ENCODE measurements around the gene SHE.
A peak's percentile ranks its signal among the peaks of the same experiment; 100 is the strongest.
"Not testable (repeated sequence)": the region's sequence is repeated elsewhere in the genome, so short reads cannot be mapped to it uniquely, and the experiment has no call there.

Gene SHE

GRCh38 chr1:154512760-154513159 is 10.5 kb upstream of the SHE start:
- no peak for DNase-seq

DNA sequence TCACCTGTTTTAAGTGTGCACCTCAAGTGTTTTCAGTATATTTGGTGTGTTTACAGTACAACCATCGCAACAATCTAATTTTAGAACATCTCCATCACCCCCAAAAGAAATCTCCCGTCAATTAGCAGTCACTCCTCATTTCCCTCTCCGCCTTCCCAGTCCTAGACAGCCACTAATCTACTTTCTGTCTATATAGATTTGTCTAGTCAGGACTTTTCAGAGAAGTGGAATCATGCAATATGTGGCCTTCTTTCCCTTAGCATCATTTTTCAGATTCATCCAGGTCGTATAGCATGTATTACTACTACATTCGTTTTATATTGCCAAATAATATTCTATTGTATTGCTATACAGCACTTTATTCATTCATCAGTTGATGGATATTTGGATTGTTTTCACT is 1.7 kb upstream of the SHE start:
- no peak for DNase-seq

DNA sequence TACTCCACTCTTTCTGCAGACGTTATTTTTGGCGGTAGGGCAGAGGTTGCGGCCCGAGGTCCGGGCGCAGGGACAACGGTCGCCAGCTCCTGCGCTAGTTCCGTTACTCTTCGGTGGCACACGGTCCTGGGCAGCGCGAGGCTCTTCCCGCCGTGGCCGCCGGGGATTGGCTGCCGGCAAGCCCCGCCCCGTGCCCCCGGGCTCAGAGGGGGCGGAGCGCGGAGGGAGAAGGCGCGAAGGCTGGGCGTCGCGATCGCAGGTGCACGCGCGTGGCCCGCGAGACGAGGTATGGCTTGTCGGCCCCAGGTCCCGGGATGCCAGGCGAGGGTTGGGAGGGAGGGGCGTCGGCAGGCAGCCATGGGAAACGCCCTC is 518 bp upstream of the SHE start:
- no peak for DNase-seq

- peak; percentile 21 for DNase-seq
Observed at GRCh38 chr1:154501423-154502065, 668 bp downstream of the SHE start.

DNA sequence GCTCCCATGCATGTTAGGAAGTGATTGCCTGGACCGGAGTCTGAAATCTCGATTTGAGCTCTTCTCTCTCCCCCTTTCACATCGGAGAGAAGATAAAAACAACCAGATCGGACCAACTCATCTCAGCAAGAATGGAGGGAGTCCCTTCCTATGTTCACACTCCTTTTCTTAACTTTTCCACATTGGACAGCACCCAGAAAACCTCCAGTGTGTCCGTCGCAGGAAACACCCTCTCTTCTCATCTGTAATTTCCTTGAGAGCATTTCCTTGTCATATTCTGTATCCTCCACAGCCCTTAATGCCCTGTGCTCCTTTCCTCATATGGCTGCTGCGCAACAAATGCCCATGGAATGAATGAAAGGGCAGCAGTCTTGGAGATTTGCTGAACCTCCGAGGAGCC is 1.7 kb downstream of the SHE start:
- no peak for DNase-seq

- DNase-seq = no peak
Observed at GRCh38 chr1:154499446-154499845, 2.8 kb downstream of the SHE start.

DNA sequence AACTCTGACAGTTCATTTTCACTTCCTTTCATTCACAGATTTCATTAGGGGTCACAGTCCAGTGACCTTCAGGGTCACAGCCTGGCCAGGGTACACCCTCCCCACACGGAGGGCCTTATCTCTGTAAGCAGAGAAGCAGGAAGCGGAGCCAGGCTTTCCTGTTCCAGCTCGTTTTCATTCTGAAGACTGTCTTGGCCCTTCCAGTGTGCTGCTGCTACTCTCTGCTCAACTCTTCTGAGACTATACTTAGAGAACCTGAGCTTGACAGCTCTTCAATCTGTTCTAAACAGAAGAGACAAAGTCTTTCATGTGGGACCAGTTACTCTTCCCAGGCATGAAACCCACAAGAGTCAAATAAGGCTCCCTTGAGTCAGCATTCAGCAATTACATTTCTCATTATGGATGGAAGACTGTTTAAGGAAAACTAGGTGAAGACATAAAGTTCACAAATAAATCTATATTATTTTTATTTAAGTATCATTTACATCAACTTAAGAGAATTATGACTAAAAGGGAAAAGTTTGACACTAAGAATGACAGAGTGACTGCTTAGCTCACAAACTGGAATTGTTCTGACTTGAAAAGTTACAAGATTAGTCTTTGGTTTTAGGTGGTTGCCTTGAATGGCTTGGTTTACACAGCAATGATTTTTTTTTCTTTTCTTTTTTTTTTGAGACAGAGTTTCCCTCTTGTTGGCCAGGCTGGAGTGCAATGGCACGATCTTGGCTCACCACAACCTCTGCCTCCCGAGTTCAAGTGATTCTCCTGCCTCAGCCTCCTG is 5.0 kb downstream of the SHE start:
- no peak for DNase-seq

DNA sequence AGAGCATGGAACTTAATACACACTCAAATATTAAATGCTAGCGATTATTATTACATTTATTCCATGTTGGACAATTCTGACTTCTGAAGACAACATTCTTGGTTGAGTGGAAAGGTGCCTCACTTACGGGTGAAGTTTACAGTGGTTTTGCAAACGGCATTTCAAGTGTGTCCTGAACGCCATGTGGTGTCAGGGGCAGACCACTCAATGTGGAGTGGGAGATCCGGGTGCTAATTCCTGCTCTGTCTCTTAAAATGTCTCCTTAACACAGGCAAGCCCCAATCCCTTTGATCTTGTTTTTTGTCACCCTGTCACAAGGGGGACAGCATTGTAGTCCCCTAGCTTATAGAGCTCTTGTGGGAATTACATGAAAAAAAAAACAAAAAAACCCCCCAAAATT is 5.8 kb downstream of the SHE start:
- DNase-seq = no peak

GRCh38 chr1:154495496-154496273 is 6.5 kb downstream of the SHE start:
- DNase-seq = no peak

DNA sequence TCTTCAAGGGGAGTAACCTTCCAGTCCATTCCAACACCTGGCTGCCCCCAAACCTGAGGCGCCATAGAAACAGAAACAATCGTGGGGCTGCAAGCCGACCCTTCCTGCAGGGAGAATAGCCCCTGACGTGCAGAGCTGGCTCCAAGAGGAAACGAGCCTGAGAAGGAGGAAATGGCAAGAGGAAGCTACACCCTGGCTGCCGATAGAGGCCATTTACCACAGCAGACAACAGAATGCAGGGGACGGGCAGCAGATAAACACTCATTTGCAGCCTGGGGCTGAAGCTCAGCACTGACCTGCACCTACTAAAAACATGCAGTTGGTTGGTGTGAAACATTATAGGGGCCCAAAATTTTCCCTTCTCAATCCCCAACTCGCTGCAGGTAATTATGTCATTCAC is 8.9 kb downstream of the SHE start:
- DNase-seq = no peak

DNA sequence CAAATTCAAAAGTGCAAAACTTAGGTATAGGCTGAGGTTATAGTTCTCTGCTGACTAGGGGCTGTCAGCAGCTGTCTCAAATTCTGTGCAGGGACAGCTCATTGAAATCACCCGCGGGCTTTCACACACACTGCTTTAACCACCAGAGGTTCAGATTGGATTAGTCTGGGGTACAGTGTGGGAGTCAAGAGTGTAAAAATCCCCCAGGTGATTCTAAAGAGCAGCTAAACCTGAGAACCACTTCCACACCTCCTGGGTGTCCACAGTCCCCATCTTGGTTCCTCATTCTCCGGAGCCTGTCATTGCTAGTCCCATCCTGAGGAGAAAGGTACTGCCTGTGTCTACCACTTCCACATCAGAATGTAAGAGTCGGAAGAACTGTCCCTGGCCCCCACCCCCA is 10.1 kb downstream of the SHE start:
- no peak for DNase-seq

DNA sequence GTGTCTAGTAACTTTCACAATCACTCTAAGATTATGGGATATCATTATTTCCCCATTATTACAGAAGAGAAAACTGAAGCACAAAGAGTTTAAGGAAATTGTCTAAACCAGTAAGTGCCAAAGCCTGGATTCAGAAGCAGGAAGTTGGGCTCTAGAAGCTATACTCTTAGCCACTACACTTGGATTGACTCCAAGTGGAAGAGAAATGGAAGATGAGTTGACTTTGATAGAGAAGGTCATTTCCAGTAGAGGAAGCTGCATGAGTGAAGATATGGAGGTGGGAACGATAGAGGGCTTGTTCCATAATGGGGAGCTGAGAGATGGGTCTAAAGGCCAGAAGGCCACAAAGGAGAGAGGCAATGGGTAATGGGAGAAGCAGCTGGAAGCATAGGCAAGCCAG is 11.9 kb downstream of the SHE start:
- no peak for DNase-seq

DNA sequence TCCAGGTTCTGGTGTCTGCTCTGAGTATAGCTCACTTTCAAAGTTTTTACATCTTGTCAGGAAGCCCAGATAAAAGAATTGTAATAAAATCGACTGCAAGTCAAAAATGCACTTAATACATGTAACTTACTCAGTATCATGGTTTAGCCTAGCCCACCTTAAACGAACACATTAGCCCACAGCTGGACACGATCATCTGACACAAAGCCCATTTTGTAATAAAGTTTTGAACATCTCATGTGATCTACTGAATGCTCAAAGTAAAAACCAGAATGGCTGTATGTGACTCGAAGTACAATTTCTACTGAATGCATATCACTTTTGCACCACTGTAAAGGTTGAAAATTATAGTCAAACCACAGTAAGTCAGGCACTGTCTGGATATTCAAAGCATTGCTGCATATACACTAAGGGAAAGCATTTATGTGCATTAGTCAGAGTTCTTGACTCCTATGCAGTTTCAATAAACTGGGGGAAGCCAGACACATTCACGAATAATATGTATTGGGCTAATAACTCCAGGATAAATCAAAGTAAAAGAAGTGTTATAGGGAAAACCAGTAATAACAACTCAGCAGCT is 12.4 kb downstream of the SHE start:
- DNase-seq = no peak

DNA sequence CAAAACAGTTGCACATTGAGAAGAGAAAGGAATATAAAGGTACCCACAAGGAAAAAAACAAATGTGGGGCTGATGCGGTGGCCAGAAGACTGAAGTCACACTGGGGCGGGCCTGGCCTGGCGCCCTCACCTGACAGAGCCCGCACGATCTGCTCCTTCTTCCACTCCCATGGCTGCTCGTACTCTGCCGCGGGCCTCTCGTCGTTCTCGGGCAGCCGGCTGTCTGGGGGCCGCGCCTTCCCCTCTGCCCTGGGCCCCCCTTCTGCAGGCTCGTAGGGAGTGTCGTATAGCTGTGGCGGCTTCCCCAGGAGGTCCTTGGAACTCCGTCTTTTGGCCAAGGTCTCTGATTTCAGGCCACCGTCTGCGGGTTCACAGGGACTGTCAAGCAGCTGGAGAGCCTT is 13.3 kb downstream of the SHE start:
- DNase-seq = no peak

DNA sequence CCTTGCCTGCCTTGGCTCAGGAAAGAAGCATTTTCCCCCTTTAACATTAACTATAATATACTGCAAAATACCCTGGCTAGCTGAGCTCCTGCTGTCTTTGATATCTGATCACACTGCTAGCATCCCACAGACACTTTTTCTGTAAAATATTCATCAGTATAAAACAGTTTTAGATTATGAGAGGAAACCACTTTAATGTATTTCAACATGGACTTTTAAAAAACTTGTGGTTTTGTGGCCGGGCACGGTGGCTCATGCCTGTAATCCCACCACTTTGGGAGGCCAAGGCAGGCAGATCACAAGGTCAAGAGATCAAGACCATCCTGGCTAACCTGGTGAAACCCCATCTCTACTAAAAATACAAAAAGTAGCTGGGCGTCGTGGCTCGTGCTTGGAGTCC is 15.5 kb downstream of the SHE start:
- DNase-seq = not testable (repeated sequence)

DNA sequence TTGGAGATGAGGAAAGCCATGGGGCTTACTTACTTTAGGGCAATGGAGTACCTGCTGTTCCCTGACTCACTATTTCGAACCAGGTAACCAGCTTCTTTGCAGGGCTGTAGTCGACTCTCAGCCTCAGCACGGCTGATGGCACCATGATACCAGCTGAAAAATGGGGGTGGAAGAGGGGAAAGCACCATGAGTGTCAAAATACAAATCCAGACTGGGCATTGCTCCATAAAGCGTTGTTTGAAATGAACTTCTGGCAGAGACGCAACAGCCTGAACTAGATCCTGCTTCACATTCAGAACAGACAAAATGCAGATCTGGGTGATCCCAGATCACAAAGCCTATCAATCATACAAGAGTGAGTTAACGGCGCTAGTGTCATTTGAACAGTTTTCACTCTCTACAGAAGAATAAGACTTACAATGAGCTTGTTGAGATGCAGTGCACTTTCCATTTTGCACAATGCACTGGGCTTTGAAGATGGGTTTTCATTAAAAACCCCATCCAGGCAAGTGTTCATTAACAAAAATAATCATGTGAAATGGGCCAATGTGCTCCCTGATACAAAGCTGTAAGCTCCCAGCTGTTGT is 16.2 kb downstream of the SHE start:
- no peak for DNase-seq

DNA sequence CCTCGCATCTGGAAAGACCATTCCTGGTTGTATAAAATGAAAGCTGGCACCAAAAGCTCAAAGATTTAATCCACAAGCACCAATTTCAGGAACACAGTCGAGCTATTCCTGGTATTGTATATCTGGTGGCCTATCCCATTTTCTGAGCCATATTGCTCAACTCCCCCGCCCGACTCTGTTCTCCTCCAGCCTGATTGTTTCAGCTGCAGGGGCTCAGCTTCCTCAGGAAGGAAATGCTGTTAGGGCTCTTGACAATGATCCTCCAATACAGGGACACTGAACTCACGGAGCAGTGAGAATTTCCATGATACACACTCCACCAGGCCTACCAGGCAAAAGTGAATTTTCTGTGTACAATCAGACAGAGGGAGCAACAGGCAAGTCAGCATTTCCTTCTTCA is 17.1 kb downstream of the SHE start:
- no peak for DNase-seq

- DNase-seq = no peak
Observed at GRCh38 chr1:154483941-154484803, 18.0 kb downstream of the SHE start.

GRCh38 chr1:154481053-154481452 is 21.2 kb downstream of the SHE start:
- no peak for DNase-seq

DNA sequence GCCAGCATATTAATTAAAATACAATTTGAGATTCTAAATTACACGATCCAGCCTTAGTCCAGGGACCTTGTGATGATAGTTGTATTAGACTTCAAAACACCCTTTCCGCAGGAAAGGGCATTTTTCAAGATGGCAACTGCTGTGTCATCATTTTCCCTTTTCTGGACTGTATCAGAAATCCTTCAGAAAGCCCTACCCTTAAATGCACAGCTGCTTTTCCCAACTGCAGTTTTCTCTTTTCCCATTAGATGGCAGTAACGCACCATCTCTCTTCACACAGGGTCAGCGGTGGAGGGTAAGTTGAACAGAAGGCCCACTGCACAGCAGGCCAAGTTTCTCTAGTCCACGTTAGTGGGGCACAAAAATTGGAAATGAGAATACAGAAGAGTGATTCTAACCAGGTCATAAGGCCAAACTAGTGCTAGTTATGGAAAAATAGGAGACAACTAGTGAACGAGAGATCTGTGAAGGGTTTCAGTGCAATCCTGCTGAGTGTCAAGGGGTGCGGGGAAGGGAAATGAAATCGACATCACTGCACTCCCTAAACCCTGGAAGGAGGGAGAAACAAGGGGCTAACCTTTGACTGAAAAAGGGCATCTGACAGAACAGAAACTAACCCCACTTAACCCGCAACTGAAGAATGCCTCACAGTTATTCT is 22.3 kb downstream of the SHE start:
- peak; percentile 44 for DNase-seq

DNA sequence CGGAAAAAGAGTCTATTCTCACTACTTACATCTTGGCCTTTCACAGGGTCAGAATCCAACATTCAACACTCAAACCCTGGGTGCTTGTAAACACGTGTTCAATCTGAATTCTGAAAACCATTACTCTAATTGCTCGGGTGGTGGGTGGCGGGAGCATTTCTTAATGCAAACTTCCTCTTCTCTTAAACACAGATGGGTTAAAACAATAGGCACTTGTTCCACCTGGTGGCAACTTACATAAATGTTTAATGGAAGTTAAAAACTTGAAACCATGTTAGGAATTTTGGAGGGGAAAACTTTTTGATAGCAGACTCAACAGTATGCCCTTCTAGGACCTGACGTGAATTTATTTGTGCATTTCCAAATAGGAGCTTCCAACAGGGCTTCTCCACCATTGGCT is 23.6 kb downstream of the SHE start:
- no peak for DNase-seq

- DNase-seq = no peak
Observed at GRCh38 chr1:154478013-154478412, 24.2 kb downstream of the SHE start.
